GM21619 (cell line): Measurements from ENCODE around the gene ARHGAP25.

Experiments used
- ATAC-seq: cut with Tn5 transposase; IDR thresholded peaks from one replicate; pipeline ENCODE4 v1.9.1; 2021; ENCODE audit not compliant: unreplicated experiment

The ARHGAP25 gene

GRCh38 chr2:68828887-68829708 lies 94.5 kb downstream of the ARHGAP25 start:
- ATAC-seq: no peak

GRCh38 chr2:68829749-68830148 lies 95.1 kb downstream of the ARHGAP25 start:
- no peak for ATAC-seq

GRCh38 chr2:68831686-68832232 lies 97.1 kb downstream of the ARHGAP25 start:
- no peak for ATAC-seq

GRCh38 chr2:68832233-68832869 lies 97.7 kb downstream of the ARHGAP25 start:
- ATAC-seq: peak; percentile 68

- ATAC-seq: no peak
Observed at GRCh38 chr2:68833162-68833561, 98.6 kb downstream of the ARHGAP25 start.

GRCh38 chr2:68834737-68835376 lies 100.2 kb downstream of the ARHGAP25 start:
- ATAC-seq: no peak

- ATAC-seq: no peak
Observed at GRCh38 chr2:68835621-68836020, 101.0 kb downstream of the ARHGAP25 start.

GRCh38 chr2:68837164-68837860 lies 102.7 kb downstream of the ARHGAP25 start:
- peak; percentile 35 for ATAC-seq

- peak; percentile 63 for ATAC-seq
Observed at GRCh38 chr2:68837861-68838341, 103.3 kb downstream of the ARHGAP25 start.

GRCh38 chr2:68838641-68839040 lies 104.0 kb downstream of the ARHGAP25 start:
- no peak for ATAC-seq

GRCh38 chr2:68839260-68839833 lies 104.7 kb downstream of the ARHGAP25 start:
- ATAC-seq: no peak

- ATAC-seq: no peak
Observed at GRCh38 chr2:68845043-68845442, 110.4 kb downstream of the ARHGAP25 start.

- ATAC-seq: no peak
Observed at GRCh38 chr2:68846091-68846490, 111.5 kb downstream of the ARHGAP25 start.

GRCh38 chr2:68847751-68848150 lies 113.1 kb downstream of the ARHGAP25 start:
- ATAC-seq: no peak

GRCh38 chr2:68849579-68850030 lies 115.0 kb downstream of the ARHGAP25 start:
- no peak for ATAC-seq

- no peak for ATAC-seq
Observed at GRCh38 chr2:68850524-68850923, 115.9 kb downstream of the ARHGAP25 start.

- ATAC-seq: no peak
Observed at GRCh38 chr2:68853035-68853434, 118.4 kb downstream of the ARHGAP25 start.

- no peak for ATAC-seq
Observed at GRCh38 chr2:68853915-68854314, 119.3 kb downstream of the ARHGAP25 start.

- ATAC-seq: no peak
Observed at GRCh38 chr2:68854476-68854875, 119.9 kb downstream of the ARHGAP25 start.

GRCh38 chr2:68855550-68855949 lies 120.9 kb downstream of the ARHGAP25 start:
- no peak for ATAC-seq
